ENCODE results near the gene AWAT2. TPM values are rescaled to one million over a fixed set of nuclear protein-coding genes. Genes with fewer than 3 reads are reported as not detected.

Gene AWAT2
- total RNA-seq, 4 donors from 2014 or later, result not detected

GRCh38 chrX:70033348-70034051, 16.2 kb downstream of the AWAT2 start:
- Histone ChIP-seq H3K27ac (no peak overlapping the region), H3K4me3 (no peak overlapping the region), H3K4me1 (no peaks in the 10 kb centered on the region), H3K9me3 (no peaks in the 10 kb centered on the region), H3K27me3 (no peaks in the 10 kb centered on the region), H3K36me3 (no peaks in the 10 kb centered on the region)
- no peak for DNase-seq
- TF ChIP-seq POLR2A (IDR thresholded peaks at IDR 0.05), result no peak
- TF ChIP-seq CTCF (IDR thresholded peaks at IDR 0.05), result peak in 1 of 4 experiments; percentile 11
- intact Hi-C loops (cut with DNase I; ENCODE audit: low total_unique reads), result no loop called here

- DNase-seq, result no peak
- no peak overlapping the region for H3K27ac ChIP-seq
- H3K36me3 ChIP-seq, result no peaks in the 10 kb centered on the region
- no peak for TF ChIP-seq POLR2A (IDR thresholded peaks at IDR 0.05)
- TF ChIP-seq CTCF (IDR thresholded peaks at IDR 0.05), result no peak
- no peak overlapping the region for H3K4me3 ChIP-seq
- no peaks in the 10 kb centered on the region for H3K4me1 ChIP-seq
- intact Hi-C loops (cut with DNase I; ENCODE audit: low total_unique reads), result no loop called here
- H3K9me3 ChIP-seq, result no peaks in the 10 kb centered on the region
- no peaks in the 10 kb centered on the region for H3K27me3 ChIP-seq
Observed at GRCh38 chrX:70032792-70033191, 16.9 kb downstream of the AWAT2 start.

- Histone ChIP-seq H3K36me3 (no peaks in the 10 kb centered on the region), H3K27ac (no peak overlapping the region), H3K9me3 (no peaks in the 10 kb centered on the region), H3K27me3 (no peaks in the 10 kb centered on the region), H3K4me1 (no peaks in the 10 kb centered on the region), H3K4me3 (no peak overlapping the region)
- TF ChIP-seq CTCF (IDR thresholded peaks at IDR 0.05), result peak; percentile 18 to 46 (median 40)
- TF ChIP-seq POLR2A (IDR thresholded peaks at IDR 0.05), result no peak
- no peak for DNase-seq
- intact Hi-C loops (cut with DNase I; ENCODE audit: low total_unique reads), result no loop called here
Observed at GRCh38 chrX:70030301-70030767, 19.4 kb downstream of the AWAT2 start.

- no peaks in the 10 kb centered on the region for H3K36me3 ChIP-seq
- no peak for DNase-seq
- intact Hi-C loops (cut with DNase I; ENCODE audit: low total_unique reads), result no loop called here
Observed at GRCh38 chrX:70029863-70030262, 19.9 kb downstream of the AWAT2 start.

More at GRCh38 chrX:70029863-70030262, 19.9 kb downstream of the AWAT2 start:
- Histone ChIP-seq H3K4me3 (no peak overlapping the region), H3K27me3 (no peaks in the 10 kb centered on the region), H3K4me1 (no peaks in the 10 kb centered on the region), H3K27ac (no peak overlapping the region), H3K9me3 (no peaks in the 10 kb centered on the region)
- no peak for TF ChIP-seq CTCF (IDR thresholded peaks at IDR 0.05)
- no peak for TF ChIP-seq POLR2A (IDR thresholded peaks at IDR 0.05)
